Measurements from ENCODE around the gene TMOD1.

Gene TMOD1

GRCh38 chr9:97553841-97554240 is 52.4 kb downstream of the TMOD1 start:
- TF ChIP-seq, protein P1, sequence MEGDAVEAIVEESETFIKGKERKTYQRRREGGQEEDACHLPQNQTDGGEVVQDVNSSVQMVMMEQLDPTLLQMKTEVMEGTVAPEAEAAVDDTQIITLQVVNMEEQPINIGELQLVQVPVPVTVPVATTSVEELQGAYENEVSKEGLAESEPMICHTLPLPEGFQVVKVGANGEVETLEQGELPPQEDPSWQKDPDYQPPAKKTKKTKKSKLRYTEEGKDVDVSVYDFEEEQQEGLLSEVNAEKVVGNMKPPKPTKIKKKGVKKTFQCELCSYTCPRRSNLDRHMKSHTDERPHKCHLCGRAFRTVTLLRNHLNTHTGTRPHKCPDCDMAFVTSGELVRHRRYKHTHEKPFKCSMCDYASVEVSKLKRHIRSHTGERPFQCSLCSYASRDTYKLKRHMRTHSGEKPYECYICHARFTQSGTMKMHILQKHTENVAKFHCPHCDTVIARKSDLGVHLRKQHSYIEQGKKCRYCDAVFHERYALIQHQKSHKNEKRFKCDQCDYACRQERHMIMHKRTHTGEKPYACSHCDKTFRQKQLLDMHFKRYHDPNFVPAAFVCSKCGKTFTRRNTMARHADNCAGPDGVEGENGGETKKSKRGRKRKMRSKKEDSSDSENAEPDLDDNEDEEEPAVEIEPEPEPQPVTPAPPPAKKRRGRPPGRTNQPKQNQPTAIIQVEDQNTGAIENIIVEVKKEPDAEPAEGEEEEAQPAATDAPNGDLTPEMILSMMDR (IDR thresholded peaks at IDR 0.05; ENCODE audit: extremely low read depth, missing control alignments) = no peak
- no peak for DNase-seq (ENCODE audit: low spot score)

- DNase-seq (ENCODE audit: low spot score) = no peak
- TF ChIP-seq, protein P1 (IDR thresholded peaks at IDR 0.05; ENCODE audit: extremely low read depth, missing control alignments) = no peak
These were observed 53.2 kb downstream of the TMOD1 start for GRCh38 chr9:97554566-97555075.

DNA sequence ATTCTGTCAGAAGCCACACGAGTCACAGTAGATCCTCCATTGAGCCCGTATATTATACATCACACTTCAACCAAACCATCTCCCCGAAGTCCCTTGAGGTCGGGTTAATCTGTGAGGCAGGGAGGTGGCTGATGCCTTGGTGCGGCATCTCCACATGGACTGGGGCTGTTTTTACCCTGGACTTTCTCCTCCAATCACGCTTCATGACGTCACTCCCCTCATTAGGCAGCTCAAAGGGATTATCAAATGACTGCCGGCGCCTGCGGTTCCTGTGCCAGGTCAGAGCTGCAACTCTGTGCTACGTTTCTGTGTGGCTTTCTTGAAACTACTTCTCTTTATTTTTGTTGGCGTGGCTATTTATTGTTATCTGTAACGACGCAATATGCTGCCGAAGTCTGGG is 53.7 kb downstream of the TMOD1 start:
- DNase-seq (ENCODE audit: low spot score) = no peak
- TF ChIP-seq, protein P1 (IDR thresholded peaks at IDR 0.05; ENCODE audit: extremely low read depth, missing control alignments) = no peak

DNA sequence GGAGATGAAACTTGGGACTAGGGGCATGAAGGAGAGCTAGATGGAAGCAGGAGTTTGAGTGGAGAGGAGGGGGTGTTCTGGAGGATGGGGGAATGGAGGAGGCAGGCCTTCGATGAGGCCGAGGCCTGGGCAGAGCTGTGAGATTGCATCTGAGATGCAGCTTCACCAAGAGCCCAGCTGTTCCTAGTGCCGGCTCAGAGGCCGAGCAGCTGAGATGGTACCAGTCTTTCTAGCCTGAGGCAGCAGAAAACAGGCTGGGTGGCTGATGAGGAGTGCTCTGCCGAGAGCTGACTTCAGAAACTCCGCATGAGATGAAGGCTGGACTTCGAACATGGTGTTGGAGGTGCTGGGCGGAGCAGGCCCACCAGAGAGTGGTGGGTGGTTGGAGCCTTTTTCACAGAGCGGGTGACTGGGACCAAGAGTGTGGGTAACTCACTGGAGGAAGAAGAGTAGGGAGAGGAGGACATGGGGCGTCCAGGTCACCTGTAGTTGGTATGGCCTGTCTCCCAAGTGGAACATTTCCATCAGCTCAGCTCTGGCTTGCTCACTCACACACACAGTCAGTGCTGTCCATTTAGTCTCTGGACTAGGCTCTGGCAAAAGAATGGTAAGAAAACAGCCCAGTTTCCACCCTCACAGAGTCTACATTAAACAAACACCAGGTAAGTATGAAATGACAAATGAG is 54.7 kb downstream of the TMOD1 start:
- TF ChIP-seq, protein P1 (IDR thresholded peaks at IDR 0.05; ENCODE audit: extremely low read depth, missing control alignments) = no peak

DNA sequence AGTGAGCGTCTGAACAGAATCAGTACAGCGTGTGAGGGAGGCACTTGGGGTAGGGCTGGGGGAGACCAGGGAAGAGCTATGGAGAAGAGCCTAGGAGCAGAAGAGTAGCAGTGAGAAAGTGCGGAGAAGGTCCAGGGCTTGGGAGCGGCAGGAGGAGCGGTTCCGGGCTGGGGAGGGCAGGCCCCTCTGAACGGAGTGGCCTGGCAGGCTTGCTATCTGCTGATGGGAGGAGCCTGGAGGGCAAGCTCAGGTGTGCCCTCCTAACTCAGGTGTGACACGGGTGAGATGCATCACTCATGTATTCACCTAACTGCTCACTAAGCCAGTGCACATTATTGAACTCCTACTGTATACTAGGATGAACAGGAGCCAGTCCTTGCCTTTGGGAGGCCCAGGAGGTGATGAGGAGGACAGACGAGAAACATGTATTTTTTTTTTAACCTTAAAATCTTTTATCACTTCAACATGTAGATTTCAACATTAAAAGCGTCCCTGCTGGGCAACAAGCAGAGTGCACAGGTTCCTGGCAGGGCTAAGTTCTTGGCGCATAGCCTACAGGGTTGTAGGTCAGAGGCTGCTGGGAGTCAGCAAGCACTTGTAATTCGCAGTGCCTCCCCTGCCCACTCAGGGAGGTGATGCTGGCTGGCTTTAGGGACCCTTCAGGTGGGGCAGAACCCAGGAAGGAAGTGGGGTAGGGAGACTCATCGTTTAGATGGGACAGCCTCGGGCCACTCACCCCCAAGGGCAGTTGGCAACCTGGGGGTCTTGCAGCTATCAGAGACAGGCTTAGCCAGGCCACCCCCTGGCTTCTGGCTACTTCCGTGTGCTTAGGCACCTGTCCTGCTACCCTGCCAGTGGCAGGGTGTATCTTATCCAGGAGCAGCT is 55.5 kb downstream of the TMOD1 start:
- no peak for DNase-seq (ENCODE audit: low spot score)

More for the DNA sequence above, 54.7 kb downstream of the TMOD1 start:
- no peak for DNase-seq (ENCODE audit: low spot score)

GRCh38 chr9:97557606-97558095 is 56.2 kb downstream of the TMOD1 start:
- DNase-seq (ENCODE audit: low spot score) = no peak
- TF ChIP-seq, protein P1 (IDR thresholded peaks at IDR 0.05; ENCODE audit: extremely low read depth, missing control alignments) = no peak

More for the DNA sequence above, 55.5 kb downstream of the TMOD1 start:
- TF ChIP-seq, protein P1 (IDR thresholded peaks at IDR 0.05; ENCODE audit: extremely low read depth, missing control alignments) = no peak

DNA sequence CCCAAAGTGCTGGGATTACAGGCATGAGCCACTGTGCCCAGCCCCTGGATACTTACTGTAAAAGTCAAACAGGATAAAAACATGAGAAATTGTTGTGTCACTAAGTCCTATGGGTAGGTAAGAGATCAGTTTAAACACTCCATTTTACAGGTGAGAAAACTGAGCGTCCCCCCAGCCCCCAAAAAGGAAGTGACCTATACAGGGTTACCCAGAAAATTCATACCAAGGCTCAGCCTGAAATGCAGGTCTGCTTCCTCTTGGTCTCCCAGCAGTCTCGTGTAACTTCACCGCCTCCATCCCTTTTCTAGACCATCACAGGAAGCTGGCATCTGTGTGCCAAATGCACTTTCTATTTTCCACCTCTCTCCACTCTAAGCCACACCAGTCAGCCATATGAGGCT is 57.2 kb downstream of the TMOD1 start:
- no peak for DNase-seq (ENCODE audit: low spot score)
- TF ChIP-seq, protein P1 (IDR thresholded peaks at IDR 0.05; ENCODE audit: extremely low read depth, missing control alignments) = no peak
